ENCODE measurements around the gene LAMC2.

LAMC2 gene

DNA sequence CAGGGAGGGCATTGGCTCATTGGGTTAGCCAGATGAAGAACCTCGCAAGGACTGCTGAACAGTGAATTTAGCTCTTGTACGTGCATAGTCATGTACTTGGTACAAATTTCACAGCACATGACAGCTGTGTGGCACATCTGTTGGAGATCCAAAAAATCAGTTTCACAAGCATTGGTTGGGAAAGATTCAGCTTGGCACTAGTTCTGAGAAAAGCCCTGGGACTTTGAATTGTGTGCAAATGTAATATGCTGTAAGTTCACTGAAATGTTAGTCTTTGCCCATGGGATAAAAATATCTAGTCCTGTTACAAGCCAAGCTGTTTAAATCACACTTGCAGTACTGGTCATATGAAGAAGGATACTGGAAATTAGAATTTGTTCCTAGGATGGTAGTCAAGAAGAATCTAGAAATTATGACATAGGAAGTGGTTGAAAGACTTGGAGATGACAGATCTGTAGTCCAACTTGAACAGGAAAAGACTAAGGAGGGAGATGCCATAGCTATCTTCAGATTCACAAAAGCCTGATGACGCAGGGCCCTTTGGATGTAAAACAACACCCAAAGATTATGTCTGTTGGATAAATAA lies 19.2 kb downstream of the LAMC2 start:
- TF ChIP-seq CTCF (conservative IDR thresholded peaks at IDR 0.05; ENCODE audit: low read length): no peak
- H3K4me3 ChIP-seq (ENCODE audit: low read length): no peak overlapping the region
- peak; percentile 97 for DNase-seq (ENCODE audit: low read depth)

DNA sequence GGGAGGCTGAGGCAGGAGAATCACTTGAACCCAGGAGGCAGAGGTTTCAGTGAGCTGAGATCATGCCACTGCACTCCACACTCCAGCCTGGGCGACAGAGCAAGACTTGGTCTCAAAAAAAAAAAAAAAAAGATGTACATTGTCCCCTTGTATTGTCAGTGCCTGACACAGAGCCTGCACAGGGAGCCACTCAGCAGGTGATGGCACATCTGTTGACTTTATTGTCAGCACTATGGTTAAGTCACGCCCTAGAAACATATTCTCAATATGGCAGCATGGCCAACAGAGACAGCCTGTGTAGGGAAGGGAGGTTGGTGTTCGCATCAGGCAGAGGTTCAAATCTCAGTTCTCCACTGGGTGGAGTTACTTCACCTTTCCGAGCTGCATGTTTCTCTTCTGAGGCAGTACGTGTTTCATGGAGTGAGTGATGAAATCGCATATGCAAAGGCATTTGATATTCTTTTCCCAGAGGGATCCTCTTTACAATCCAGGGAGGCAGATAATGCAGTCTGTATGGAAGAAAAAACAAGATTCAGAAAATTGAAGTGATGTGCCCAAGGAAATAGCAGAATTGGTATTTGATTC lies 20.6 kb downstream of the LAMC2 start:
- DNase-seq (ENCODE audit: low read depth): no peak
- no peak overlapping the region for H3K4me3 ChIP-seq (ENCODE audit: low read length)
- TF ChIP-seq CTCF (conservative IDR thresholded peaks at IDR 0.05; ENCODE audit: low read length): no peak

DNA sequence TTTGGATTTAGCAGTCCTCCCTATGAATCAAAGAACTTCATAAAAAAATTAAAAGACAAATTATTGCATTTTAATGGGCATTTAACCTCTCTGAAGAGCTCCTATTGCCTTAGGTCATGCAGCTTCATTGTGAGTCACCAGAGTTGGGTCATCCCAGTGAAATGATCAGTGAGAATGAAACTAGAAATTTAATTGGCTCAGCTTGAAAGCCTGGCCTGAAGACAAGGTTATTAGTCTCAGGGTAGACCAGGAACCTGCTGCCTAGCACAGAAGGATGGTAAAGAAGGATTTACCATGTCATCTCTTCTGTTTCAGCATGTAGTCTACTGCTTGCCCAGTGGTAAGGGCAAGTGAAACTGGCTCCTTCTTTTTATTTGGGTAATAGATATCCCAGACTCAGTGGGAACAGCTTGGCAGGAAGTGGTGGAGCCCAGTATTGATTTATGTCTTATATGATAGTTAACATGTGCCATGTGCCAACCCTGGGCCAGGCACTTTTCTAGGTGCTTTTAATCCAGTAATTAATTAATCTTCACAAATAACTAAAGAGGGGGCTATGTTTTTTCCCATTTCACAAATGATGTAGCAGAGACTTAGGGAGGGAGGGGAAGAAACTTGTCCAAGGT lies 23.6 kb downstream of the LAMC2 start:
- no peak for TF ChIP-seq CTCF (conservative IDR thresholded peaks at IDR 0.05; ENCODE audit: low read length)
- no peak overlapping the region for H3K4me3 ChIP-seq (ENCODE audit: low read length)
- DNase-seq (ENCODE audit: low read depth): peak; percentile 84

- DNase-seq (ENCODE audit: low read depth): no peak
- no peak for TF ChIP-seq CTCF (conservative IDR thresholded peaks at IDR 0.05; ENCODE audit: low read length)
- H3K4me3 ChIP-seq (ENCODE audit: low read length): no peak overlapping the region
Observed at GRCh38 chr1:183210681-183211080, 24.6 kb downstream of the LAMC2 start.

GRCh38 chr1:183212870-183213269 lies 26.8 kb downstream of the LAMC2 start:
- TF ChIP-seq CTCF (conservative IDR thresholded peaks at IDR 0.05; ENCODE audit: low read length): no peak
- no peak for DNase-seq (ENCODE audit: low read depth)
- H3K4me3 ChIP-seq (ENCODE audit: low read length): no peak overlapping the region

DNA sequence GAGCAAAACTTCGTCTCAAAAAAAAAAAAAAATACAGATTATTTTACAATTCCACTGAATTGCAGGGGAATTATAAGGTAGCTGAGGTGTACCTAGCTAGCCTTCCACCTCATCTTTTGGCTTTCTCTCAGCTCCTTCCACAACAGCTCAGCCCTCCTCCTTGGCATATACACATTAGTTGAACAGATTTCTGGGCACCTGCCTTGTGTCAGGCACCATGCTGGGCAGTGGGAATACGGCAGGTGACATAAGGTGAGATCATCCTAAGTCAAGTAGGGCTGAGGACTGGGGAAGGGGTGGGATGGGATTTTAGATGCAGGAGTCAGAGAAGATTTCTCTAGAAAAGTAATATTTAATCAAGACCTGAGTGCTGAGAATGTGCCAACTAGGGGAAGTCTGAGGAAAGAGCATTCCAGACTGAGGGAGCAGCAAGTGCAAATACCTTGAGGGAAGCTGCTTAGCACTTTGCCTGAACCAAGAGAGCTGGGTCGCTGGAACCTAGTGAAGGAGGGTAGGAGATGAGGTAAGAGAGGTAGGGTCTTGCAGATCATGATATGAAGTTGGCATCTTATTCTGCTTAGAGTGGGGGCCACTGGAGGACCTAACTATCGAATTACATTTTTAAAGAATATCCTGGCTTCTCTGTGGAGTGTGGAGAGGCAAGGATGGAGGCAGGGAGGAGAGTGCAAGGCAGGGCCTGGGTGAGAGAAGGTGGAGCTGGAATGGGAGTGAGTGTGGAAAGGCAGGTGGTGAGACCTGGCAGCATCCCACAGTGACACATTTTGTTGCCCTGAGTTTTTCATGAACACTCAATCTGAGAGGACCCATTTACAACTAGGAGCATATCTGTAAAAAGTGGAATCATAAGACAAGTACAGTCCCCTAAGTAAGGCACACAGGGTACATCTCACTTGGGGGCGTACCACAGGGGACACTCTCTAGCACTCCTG lies 28.2 kb downstream of the LAMC2 start:
- DNase-seq (ENCODE audit: low read depth): no peak
- H3K4me3 ChIP-seq (ENCODE audit: low read length): no peak overlapping the region
- TF ChIP-seq CTCF (conservative IDR thresholded peaks at IDR 0.05; ENCODE audit: low read length): no peak
